Parathyroid adenoma (tissue), 2 donors: Measurements from ENCODE around the gene DNASE1L1.

Experiments used
- H2AFZ ChIP-seq: fragments of 300-600 bp; sonication (generic); one replicate; pipeline ENCODE4 v1.7.0; 2017; ENCODE audit warnings: antibody characterized with exemption, mild to moderate bottlenecking
- H3K27ac ChIP-seq: fragments of 300-600 bp; sonication (generic); one replicate; pipeline ENCODE4 v1.7.0; 2017
- H3K27me3 ChIP-seq: fragments of 300-600 bp; sonication (generic); one replicate; pipeline ENCODE4 v1.7.0; 2017; ENCODE audit warnings: low read length; ENCODE audit not compliant: control insufficient read depth, insufficient read depth
- H3K36me3 ChIP-seq: fragments of 300-600 bp; sonication (generic); one replicate; pipeline ENCODE4 v1.7.0; 2017; ENCODE audit warnings: low read length; ENCODE audit not compliant: control insufficient read depth, insufficient read depth
- H3K4me1 ChIP-seq: fragments of 300-600 bp; sonication (generic); one replicate; pipeline ENCODE4 v1.7.0; 2017; ENCODE audit warnings: control low read depth
- H3K4me2 ChIP-seq: fragments of 300-600 bp; sonication (generic); one replicate; pipeline ENCODE4 v1.7.0; 2017; ENCODE audit warnings: low read length
- H3K4me3 ChIP-seq: fragments of 300-600 bp; sonication (generic); one replicate; pipeline ENCODE4 v1.7.0; 2017; ENCODE audit warnings: low read depth, low read length
- H3K79me2 ChIP-seq: fragments of 300-600 bp; sonication (generic); one replicate; pipeline ENCODE4 v1.7.0; 2017; ENCODE audit warnings: control low read depth
- H3K9ac ChIP-seq: fragments of 300-600 bp; sonication (generic); one replicate; pipeline ENCODE4 v1.7.0; 2017; ENCODE audit warnings: mild to moderate bottlenecking
- H3K9me3 ChIP-seq: fragments of 300-600 bp; sonication (generic); one replicate; pipeline ENCODE4 v1.7.0; 2017; ENCODE audit warnings: low read length; ENCODE audit not compliant: control insufficient read depth
- CTCF ChIP-seq: fragments of 300-600 bp; sonication (generic); IDR thresholded peaks from one replicate; pipeline ENCODE4 v1.7.0; 2017; ENCODE audit warnings: antibody characterized with exemption, mild to moderate bottlenecking
- donor health status: primary hyperparathyroidism.

Gene DNASE1L1

GRCh38 chrX:154374313-154375155 lies 34.5 kb downstream of the DNASE1L1 start, which contains the start of gene FLNA:
Gene FLNA (minus strand): TSS chrX:154374634. CDS start chrX:154371245, 3,389 bp downstream.
- Histone ChIP-seq H3K27me3 (no peaks in the 10 kb centered on the region), H3K4me3 (peak within 1 kb of the TSS; percentile 44), H2AFZ (peak within 1 kb of the TSS; percentile 77), H3K79me2 (no peaks in the 10 kb centered on the region), H3K4me1 (no peaks in the 10 kb centered on the region), H3K9ac (no peak within 1 kb of the TSS), H3K4me2 (peak within 1 kb of the TSS; percentile 66), H3K36me3 (no peaks in the 10 kb centered on the region), H3K27ac (peak within 1 kb of the TSS; percentile 69), H3K9me3 (no peaks in the 10 kb centered on the region)
- TF ChIP-seq CTCF: peak; percentile 17

GRCh38 chrX:154373340-154374306 lies 35.4 kb downstream of the DNASE1L1 start:
- Histone ChIP-seq H3K9ac (no peak overlapping the region), H3K9me3 (no peaks in the 10 kb centered on the region), H3K4me2 (peak overlapping the region; percentile 39), H3K79me2 (no peaks in the 10 kb centered on the region), H3K27me3 (no peaks in the 10 kb centered on the region), H3K36me3 (no peaks in the 10 kb centered on the region), H3K4me3 (peak overlapping the region; percentile 44), H2AFZ (peak overlapping the region; percentile 77), H3K27ac (peak overlapping the region; percentile 69), H3K4me1 (no peaks in the 10 kb centered on the region)
- peak; percentile 68 for TF ChIP-seq CTCF

GRCh38 chrX:154372612-154373022 lies 36.4 kb downstream of the DNASE1L1 start:
- H3K27ac ChIP-seq: no peak overlapping the region
- TF ChIP-seq CTCF: no peak
- no peak overlapping the region for H3K4me2 ChIP-seq
- H3K9ac ChIP-seq: no peak overlapping the region
- no peaks in the 10 kb centered on the region for H3K36me3 ChIP-seq
- no peaks in the 10 kb centered on the region for H3K27me3 ChIP-seq
- H2AFZ ChIP-seq: no peak overlapping the region
- no peaks in the 10 kb centered on the region for H3K79me2 ChIP-seq
- no peak overlapping the region for H3K4me3 ChIP-seq
- no peaks in the 10 kb centered on the region for H3K4me1 ChIP-seq
- H3K9me3 ChIP-seq: no peaks in the 10 kb centered on the region

- Histone ChIP-seq H3K9ac (no peak overlapping the region), H3K36me3 (no peaks in the 10 kb centered on the region)
Measured at GRCh38 chrX:154371789-154372300, 37.2 kb downstream of the DNASE1L1 start.

More at GRCh38 chrX:154371789-154372300, 37.2 kb downstream of the DNASE1L1 start:
- Histone ChIP-seq H3K27ac (no peak overlapping the region), H3K4me2 (no peak overlapping the region), H3K79me2 (no peaks in the 10 kb centered on the region), H3K9me3 (no peaks in the 10 kb centered on the region), H3K27me3 (no peaks in the 10 kb centered on the region), H3K4me1 (no peaks in the 10 kb centered on the region), H2AFZ (no peak overlapping the region), H3K4me3 (no peak overlapping the region)
- no peak for TF ChIP-seq CTCF
